RPMI7951 (cell line): ENCODE results near the gene SLC1A6. TPM values are rescaled to one million over a fixed set of nuclear protein-coding genes. Genes with fewer than 3 reads are reported as not detected.
"Not testable (repeated sequence)": the region's sequence is repeated elsewhere in the genome, so short reads cannot be mapped to it uniquely, and the experiment has no call there.

Experiments
- DNase-seq: peaks from one replicate; pipeline ENCODE4 v3.0.0-alpha.2; 2012; ENCODE audit warnings: low read depth
- total RNA-seq: library from RNA; depleted of rRNA; stranded (reverse); fragments of >200 nt; shearing (Covaris generic); gene quantifications from 2 replicates; pipeline ENCODE4 v1.2.3, GENCODE V29; 2014; rRNA removed

Gene SLC1A6
- total RNA-seq, 1 experiment from 2014 or later, result 0.36 TPM

GRCh38 chr19:14957464-14957863 is 22.2 kb downstream of the SLC1A6 start:
- no peak for DNase-seq

DNA sequence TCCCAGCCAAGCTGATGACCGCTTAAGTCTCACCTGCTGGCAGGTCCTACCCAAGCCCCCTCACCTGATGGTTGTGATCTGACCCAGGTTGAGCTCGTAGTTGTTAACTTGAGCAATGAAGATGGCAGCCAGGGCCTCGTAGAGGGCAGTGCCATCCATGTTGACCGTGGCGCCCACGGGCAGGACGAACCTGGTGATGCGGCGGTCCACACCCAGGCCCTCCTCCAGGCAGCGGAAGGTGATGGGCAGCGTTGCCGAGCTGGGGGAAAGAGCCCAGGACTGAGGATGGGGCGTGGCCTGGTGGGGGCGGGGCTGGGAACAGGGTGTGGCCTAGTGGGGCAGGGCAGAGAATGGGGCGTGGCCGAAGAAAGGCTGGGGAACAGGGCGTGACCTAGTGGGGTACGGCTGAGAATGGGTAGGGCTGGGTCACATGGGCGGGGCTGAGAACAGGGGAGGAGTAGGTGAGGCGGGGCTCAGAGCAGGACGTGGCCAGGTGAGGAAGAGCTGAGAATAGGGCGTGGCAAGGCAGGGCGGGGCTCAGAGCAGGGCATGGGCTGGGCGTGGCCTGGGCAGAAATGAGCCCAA is 25.5 kb downstream of the SLC1A6 start:
- DNase-seq, result no peak

GRCh38 chr19:14952767-14953166 is 26.9 kb downstream of the SLC1A6 start:
- DNase-seq, result no peak

DNA sequence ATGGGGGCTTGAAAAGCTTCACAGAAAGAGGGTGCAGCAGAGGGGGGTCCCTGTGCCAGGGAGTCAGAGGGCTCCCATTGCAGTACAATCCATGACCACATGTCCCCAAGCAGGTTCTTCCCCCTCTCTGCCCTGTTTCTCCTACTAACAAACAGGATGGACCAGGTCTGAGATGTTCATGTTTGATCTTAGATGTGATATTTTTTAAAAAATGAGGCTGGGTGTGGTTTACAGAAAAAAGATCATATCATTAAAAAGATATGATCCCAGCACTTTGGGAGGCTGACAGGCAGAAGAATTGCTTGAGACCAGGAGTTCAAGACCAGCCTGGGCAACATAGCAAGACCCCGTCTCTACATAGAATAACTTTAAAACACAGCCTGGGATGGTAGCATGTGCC is 29.2 kb downstream of the SLC1A6 start:
- DNase-seq, result no peak

DNA sequence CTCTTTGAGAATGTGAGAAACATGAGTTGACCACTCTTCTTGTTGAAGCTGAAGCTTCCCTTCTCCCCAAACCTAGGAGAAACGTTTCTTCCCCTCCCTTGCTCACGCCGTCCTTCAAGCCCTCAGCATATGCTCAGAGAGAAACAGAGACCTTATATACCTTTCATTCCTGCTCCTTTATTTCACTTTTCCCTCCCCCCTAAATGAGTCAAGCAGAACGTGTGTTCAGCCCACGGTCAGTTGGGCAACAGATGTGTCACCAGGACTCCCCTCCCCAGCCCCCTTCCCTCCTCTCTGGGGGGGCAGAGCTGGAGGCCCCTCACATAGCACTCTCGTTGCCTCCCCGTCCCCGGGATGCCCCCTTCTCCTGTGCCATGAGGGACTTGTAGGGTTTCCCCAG is 29.8 kb downstream of the SLC1A6 start:
- DNase-seq, result no peak

DNA sequence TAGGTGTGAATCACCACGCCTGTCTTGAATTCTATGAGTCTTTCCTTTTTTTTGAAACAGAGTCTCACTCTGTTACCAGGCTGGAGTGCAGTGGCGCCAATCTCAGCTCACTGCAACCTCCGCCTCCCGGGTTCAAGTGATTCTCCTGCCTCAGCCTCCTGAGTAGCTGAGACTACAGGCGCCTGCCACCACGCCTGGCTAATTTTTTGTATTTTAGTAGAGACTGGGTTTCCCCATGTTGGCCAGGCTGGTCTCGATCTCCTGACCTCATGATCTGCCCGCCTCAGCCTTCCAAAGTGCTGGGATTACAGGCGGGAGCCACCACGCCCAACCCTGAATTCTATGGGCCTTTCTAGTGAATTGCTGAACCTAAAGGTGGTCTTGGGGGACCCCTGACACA is 30.3 kb downstream of the SLC1A6 start:
- not testable (repeated sequence) for DNase-seq

- no peak for DNase-seq
These were observed 35.2 kb downstream of the SLC1A6 start for GRCh38 chr19:14944456-14944855.

DNA sequence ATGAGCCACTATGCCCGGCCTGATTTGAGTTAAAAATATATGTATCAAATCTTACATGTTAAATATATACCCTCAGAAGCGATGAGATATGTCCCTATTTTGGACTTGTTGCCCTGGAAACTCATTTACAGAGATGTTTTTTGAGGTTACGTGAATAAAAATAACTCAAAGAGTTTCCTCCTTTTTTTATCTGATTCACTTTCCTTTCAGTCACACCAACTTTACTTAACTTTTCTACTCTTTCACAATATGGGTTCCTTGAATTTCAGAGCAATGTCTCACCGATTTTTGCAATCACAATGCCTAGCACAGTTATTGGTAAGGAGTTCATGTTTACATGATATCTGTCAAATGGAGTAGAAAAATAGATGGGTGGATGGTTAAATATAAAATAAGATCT is 36.1 kb downstream of the SLC1A6 start:
- no peak for DNase-seq

GRCh38 chr19:14941189-14941588 is 38.5 kb downstream of the SLC1A6 start, which contains the start of gene OR7C2:
OR7C2 (plus strand) TSS chr19:14941489; CDS start chr19:14941489, 0 bp downstream.
- no peak for DNase-seq

DNA sequence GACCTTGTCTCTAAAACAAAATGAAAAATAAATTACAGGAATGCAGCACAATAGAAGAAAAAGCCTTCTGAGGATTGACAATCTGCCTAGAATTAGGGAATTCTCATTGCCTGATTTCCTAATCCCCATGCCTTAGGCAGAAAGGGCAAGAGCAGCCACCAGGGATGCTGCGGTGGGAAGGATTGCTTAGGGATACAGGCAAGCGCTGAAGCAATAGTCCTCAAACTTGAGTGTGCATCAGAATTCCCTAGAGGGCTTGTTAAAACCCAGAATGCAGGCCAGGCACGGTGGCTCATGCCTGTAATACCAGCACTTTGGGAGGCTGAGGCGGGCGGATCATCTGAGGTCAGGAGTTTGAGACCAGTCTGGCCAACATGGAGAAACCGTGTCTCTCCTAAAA is 39.4 kb downstream of the SLC1A6 start:
- peak; percentile 4 for DNase-seq

GRCh38 chr19:14933506-14933905 is 46.2 kb downstream of the SLC1A6 start:
- DNase-seq, result no peak

- DNase-seq, result no peak
These were observed 62.8 kb downstream of the SLC1A6 start for GRCh38 chr19:14916848-14917247.

DNA sequence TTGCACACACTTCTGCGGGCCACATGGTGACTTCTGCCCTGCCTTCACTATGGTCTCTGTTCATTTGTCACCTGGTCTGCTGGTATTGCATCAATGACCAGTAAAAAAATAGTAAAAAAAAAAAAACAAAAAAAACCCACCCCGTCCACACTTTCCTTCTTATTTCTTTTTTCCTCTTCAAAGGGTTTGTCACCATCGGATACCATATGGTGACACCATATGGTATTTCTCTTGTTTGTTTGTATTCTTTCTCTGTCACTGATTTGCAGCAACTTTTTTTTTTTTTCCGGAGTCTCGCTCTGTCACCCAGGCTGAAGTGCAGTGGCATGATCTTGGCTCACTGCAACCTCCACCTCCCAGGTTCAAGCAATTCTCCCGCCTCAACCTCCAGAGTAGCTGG is 64.5 kb downstream of the SLC1A6 start:
- no peak for DNase-seq

GRCh38 chr19:14906711-14907110 is 73.0 kb downstream of the SLC1A6 start:
- DNase-seq, result no peak

GRCh38 chr19:14901675-14902260 is 77.9 kb downstream of the SLC1A6 start:
- no peak for DNase-seq

Other genes starting within 250 kb of the SLC1A6 start
- gene ADGRE2, start 201.3 kb downstream of the SLC1A6 start, total RNA-seq, result 3.9 and 6.1 TPM in 2 replicates
- gene OR7A5, start 144.7 kb downstream of the SLC1A6 start, total RNA-seq, result not detected in 2 replicates
- under 0.01 TPM in 2 replicates for gene OR7C1, start 144.7 kb downstream of the SLC1A6 start, total RNA-seq
- gene OR7A10, start 130.9 kb downstream of the SLC1A6 start, total RNA-seq, result not detected in 2 replicates
- not detected in 2 replicates for gene OR7A17, start 93.7 kb downstream of the SLC1A6 start, total RNA-seq
- gene OR7C2, start 38.4 kb downstream of the SLC1A6 start, total RNA-seq, result not detected in 2 replicates
- 0.36 and 0.39 TPM in 2 replicates for gene CASP14, start 69.6 kb upstream of the SLC1A6 start, total RNA-seq
- not detected in 2 replicates for gene OR1I1, start 102.3 kb upstream of the SLC1A6 start, total RNA-seq
- 15.0 and 23.3 TPM in 2 replicates for gene SYDE1, start 127.5 kb upstream of the SLC1A6 start, total RNA-seq
- gene NOTCH3, start 221.1 kb upstream of the SLC1A6 start, total RNA-seq, result 0.60 and 0.68 TPM in 2 replicates